GM19193 (cell line): ENCODE data around the gene HCN3.
A peak's percentile ranks its signal among the peaks of the same experiment; 100 is the strongest.

Experiments
- POLR2A ChIP-seq: IDR thresholded peaks from 4 replicates; pipeline ENCODE4 v1.6.1; 2011; ENCODE audit not compliant: insufficient read depth, insufficient read length; ENCODE audit errors: extremely low read depth

The HCN3 gene

GRCh38 chr1:155295942-155296267 is 18.6 kb downstream of the HCN3 start:
- TF ChIP-seq POLR2A = no peak

GRCh38 chr1:155296661-155297060 is 19.4 kb downstream of the HCN3 start:
- no peak for TF ChIP-seq POLR2A

DNA sequence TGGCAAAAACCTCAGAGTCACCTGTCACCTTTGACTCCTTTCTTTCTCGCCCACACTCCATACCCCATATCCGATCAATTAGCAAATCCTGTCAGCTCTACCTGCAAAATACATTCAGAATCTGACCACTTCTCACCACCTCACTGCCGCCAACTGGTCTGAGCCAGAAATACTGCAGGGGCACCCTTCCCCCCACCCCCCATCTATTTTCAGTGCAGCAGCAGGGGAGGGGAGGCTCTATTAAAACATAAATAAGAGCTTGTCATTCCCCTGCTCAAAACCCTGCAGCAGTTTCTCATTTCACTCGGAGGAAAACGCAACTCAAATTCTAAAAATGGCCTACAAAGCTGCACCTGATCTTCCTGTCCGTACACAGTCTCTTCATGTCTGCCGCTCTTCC is 20.1 kb downstream of the HCN3 start:
- TF ChIP-seq POLR2A = no peak

DNA sequence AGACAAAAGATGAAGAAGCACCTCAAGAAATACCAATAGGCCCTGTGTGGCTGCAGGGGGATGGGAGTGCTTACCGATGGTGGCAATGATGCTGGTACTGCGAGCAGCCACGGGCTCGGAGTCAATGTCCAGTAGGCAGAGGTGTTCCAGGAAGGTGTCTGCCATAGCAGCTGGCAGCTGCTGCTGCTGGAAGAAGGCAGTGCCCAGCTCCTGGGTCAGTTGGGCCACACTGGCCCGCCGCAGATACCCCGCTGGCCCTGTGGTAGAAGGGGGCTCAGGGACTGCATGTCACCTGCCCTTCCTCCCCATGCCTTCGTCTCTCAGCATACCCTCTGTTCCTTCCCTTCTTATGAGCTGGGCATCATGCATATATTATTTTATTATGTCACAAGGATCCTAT is 22.8 kb downstream of the HCN3 start:
- TF ChIP-seq POLR2A = no peak

DNA sequence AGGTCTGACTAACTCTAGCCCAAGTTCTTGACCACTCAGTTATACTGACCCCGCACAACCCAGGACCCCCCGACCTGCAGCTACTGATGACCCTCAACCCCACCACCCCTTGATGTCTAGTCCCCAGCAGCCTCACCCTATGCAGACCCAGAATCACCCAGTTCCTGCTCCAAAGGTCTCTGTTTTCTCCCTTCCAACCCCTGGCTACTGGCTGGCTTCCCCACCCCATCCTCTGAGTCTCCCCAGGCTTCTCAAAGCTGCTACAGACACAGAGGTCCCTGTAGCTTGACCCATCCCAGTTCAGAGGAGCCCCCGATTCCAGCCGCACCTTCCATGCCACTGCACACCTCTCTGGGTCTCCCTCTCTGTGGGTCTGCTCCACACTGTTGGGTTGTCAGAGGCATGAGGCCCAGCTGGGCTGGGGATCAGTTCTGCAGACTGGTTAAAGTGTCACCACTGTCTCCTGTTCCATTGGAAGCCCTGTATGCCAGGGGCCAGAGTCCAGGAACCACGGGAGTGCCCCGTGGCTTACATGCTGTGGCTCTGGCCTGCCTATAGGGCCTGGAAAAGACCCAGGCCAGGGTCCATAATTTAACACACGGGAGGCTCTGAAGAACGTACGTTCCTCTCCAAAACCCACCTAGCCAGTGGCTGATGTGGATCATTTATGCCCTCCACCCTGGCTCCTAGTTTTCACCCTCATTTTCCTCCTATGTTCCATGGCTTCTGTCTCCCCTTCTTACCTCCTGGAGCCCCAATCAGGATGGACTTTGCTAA is 23.5 kb downstream of the HCN3 start:
- no peak for TF ChIP-seq POLR2A

- TF ChIP-seq POLR2A = no peak
These were observed 24.1 kb downstream of the HCN3 start, which contains the start of gene PKLR for GRCh38 chr1:155301342-155301841. Gene PKLR, minus strand, starts transcription at chr1:155301438. Its CDS starts 43 bp downstream, at chr1:155301395.

- TF ChIP-seq POLR2A = peak; percentile 52
These were observed 27.3 kb downstream of the HCN3 start for GRCh38 chr1:155304558-155305063.

- TF ChIP-seq POLR2A = no peak
These were observed 28.7 kb downstream of the HCN3 start for GRCh38 chr1:155305881-155306391.

DNA sequence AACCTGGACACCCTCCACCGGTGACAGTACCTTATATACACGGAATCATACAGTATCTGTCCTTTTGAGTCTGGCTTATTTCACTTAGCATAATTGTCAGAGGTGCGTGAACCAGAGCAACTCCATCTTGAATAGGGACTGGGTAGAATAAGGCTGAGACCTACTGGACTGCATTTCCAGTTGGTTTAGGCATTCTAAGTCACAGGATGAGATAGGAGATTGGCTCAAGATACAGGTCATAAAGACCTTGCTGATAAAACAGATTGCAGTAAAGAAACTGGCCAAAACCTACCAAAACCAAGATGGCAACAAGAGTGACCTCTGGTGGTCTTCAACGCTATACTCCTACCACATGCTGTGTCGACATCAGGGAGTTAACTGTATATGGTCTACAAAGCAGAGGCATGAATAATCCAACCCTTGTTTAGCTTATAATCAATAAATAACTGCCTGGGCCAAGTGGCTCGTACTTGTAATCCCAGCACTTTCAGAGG is 30.0 kb downstream of the HCN3 start:
- TF ChIP-seq POLR2A = no peak

DNA sequence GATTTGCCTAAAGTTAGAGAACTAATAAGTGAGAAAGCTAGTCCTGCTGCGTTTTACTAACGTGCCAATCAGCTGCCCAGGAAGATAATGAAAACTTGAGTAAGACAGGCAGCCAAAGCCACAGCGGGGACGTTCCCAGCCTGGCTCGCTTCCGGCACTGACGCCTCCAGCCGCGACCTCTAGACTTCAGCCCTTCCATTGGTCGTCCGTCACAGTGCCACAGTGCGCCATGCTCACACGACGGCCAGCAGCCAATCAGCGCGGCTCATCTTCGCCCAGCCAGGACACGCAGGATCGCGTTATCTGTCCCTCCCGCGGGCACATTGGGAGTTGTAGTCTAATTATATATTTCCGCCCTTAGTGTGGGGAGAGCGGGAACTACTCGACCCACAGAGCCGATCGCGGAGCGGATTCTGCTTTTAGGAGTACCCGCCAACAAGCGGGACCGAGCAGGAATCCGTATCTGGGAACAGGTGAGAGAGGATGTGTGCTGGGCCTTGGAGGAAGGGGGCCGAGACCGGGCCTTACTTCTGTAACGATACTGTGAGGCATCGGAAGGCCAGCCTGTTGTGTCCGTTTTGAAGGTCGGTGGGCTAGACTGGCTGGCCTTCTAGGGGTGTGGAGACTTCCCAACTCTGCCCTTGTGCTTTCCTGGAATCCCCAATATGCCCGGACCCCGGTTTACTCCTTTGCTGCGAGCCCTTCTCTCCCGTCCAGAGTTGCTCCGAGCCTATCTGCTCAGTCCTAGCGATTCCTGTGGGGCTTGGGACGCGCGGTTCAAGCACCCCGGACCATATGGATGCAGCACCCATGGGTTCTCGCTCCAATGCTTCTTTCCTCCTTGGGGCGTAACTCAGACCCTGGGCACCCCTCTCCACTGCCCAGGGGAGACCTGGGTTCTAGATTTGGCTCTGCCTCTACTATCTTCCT is 31.5 kb downstream of the HCN3 start, which contains the start of gene FDPS:
FDPS (plus strand) TSS at position 374 of the 930 bp plus-strand sequence. CDS start 924 bp downstream, outside the sequence.
- TF ChIP-seq POLR2A = peak; percentile 75

GRCh38 chr1:155309423-155310021 is 32.3 kb downstream of the HCN3 start:
- TF ChIP-seq POLR2A = peak; percentile 29

DNA sequence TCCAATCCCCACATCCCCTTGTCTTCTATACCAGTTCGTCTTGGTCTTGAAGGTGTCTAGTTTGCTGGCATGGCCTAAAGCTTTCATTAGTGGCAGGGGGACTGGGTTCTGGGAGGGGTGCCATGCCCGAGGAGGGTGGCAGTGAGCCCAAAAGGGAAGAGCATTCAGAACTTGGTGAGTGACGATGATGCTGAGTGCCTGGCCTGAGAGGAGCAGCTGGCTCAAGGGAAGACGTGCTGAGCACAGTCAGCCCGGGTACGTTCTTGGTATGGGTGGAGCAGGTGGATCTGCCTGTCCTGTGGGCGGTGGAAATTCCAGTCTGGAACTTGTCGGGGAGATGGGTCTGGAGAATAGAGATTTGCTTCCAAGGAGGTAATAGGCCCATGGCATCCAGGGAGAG is 36.0 kb downstream of the HCN3 start:
- no peak for TF ChIP-seq POLR2A

- TF ChIP-seq POLR2A = no peak
These were observed 39.7 kb downstream of the HCN3 start for GRCh38 chr1:155316922-155317321.

DNA sequence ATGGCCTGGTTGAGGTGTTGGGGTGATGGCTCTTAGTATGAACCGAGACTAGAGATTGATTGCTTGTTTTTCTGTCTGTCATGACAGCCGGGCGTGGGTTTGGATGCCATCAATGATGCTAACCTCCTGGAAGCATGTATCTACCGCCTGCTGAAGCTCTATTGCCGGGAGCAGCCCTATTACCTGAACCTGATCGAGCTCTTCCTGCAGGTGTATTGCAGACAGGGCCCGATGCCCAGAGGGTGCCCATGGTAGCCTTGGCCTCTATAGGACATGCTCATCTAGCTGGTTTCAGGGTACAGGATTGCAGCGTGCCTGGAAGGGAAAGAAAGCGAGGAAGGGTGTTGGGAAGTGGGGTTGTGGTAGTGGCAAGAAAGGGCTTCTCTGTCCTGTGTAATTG is 40.8 kb downstream of the HCN3 start:
- TF ChIP-seq POLR2A = peak; percentile 8
